ENCODE results near the gene PDCD4.
A peak's percentile ranks its signal among the peaks of the same experiment; 100 is the strongest.

Gene PDCD4

DNA sequence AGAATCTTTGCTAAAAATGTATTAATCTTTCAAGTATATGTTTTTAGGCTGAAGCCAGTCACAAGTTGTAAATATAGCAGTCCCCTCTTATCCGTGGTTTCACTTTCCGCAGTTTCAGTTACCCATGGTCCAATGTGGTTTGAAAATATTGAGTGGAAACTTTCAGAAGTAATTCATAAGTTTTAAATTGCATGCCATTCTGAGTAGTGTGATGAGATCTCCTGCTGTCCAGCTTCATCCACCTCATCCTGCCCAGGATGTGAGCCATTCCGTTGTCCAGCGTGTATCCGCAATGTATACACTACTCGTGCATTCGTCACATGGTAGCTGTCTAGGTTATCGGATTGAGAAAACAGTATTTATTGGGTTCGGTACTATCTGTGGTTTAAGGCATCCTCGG is 12.2 kb downstream of the PDCD4 start:
- H3K27ac ChIP-seq, result no peak overlapping the region
- TF ChIP-seq ZFX (IDR thresholded peaks at IDR 0.05; ENCODE audit: borderline replicate concordance), result no peak

DNA sequence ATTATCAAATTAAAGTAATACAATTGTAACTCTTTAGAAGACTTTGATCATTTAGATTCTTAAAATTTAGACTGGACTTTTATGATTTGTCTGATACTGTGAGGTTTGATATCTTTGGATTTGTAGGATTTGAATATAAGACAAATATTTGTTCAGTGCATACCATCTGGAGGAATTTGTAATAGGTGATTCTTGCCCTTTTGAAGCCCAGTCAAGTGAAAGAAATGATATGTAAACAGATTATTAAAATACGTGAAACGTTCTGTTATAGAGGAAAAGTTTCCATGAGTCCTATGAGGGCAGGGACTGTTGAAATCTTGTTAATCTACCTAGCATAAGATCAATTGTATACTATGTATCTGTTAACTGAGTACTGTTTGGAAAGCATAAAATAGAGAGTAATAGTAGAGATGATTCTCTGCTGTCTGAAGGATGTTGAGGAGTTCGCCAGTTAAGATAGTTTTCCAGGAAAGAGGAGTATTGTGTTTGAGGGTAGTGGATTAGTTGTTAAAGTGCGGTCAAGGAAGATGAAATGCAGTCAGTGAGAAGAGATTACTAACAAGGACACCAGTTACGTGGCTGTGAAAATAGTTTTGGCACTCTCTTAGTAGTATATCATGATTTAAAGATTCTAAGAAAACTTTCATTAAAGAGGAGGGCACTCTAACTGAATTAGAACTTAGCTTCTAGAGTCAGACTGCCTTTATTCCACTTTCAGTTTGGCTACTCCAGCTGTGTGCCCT is 14.4 kb downstream of the PDCD4 start:
- TF ChIP-seq ZFX (IDR thresholded peaks at IDR 0.05; ENCODE audit: borderline replicate concordance), result no peak
- TF ChIP-seq, protein P1, sequence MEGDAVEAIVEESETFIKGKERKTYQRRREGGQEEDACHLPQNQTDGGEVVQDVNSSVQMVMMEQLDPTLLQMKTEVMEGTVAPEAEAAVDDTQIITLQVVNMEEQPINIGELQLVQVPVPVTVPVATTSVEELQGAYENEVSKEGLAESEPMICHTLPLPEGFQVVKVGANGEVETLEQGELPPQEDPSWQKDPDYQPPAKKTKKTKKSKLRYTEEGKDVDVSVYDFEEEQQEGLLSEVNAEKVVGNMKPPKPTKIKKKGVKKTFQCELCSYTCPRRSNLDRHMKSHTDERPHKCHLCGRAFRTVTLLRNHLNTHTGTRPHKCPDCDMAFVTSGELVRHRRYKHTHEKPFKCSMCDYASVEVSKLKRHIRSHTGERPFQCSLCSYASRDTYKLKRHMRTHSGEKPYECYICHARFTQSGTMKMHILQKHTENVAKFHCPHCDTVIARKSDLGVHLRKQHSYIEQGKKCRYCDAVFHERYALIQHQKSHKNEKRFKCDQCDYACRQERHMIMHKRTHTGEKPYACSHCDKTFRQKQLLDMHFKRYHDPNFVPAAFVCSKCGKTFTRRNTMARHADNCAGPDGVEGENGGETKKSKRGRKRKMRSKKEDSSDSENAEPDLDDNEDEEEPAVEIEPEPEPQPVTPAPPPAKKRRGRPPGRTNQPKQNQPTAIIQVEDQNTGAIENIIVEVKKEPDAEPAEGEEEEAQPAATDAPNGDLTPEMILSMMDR (IDR thresholded peaks at IDR 0.05), result no peak
- peak overlapping the region; percentile 22; the same call in 1 of the 2 replicates for H3K27ac ChIP-seq

DNA sequence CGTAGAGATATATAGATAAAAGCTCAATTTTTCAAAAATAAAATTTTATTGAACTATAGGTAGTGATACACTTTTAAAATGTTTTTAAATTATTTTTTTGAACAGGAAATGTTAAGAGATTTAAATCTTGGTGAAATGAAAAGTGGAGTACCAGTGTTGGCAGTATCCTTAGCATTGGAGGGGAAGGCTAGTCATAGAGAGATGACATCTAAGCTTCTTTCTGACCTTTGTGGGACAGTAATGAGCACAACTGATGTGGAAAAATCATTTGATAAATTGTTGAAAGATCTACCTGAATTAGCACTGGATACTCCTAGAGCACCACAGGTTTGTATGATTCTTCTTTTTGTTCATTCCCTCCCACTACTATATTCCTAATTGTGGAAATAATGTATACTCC is 15.8 kb downstream of the PDCD4 start:
- TF ChIP-seq ZFX (IDR thresholded peaks at IDR 0.05; ENCODE audit: borderline replicate concordance), result no peak
- TF ChIP-seq, protein P1 (IDR thresholded peaks at IDR 0.05), result no peak
- H3K27ac ChIP-seq, result no peak overlapping the region

DNA sequence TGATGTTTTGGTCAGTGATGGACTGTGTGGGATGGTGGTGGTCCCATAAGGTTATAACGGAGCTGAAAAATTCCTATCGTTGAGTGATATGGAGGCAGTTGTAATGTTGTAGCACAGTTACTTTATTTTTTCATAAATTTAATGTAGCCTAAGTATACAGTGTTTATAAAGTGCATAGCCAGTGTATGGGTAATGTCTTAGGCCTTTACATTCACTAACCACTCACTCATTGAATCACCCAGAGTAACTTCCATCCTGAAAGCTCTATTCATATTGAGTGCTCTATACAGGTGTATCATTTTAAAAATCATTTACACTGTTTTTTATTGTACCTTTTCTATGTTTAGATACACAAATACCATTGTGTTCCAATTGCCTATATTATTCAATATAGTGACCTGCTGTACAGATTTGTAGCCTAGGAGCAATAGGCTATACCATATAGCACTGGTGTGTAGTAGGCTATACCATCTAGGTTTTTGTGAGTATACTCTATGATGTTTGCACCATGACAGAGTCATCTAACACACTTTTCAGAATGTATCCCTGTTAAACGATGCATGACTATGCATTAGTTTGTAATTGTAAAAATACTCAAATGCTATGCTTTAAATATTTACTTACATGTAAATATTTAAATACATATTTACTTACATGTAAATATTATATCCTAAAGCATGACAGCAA is 21.0 kb downstream of the PDCD4 start:
- H3K27ac ChIP-seq, result no peak overlapping the region
- no peak for TF ChIP-seq ZFX (IDR thresholded peaks at IDR 0.05; ENCODE audit: borderline replicate concordance)
- TF ChIP-seq, protein P1 (IDR thresholded peaks at IDR 0.05), result no peak

DNA sequence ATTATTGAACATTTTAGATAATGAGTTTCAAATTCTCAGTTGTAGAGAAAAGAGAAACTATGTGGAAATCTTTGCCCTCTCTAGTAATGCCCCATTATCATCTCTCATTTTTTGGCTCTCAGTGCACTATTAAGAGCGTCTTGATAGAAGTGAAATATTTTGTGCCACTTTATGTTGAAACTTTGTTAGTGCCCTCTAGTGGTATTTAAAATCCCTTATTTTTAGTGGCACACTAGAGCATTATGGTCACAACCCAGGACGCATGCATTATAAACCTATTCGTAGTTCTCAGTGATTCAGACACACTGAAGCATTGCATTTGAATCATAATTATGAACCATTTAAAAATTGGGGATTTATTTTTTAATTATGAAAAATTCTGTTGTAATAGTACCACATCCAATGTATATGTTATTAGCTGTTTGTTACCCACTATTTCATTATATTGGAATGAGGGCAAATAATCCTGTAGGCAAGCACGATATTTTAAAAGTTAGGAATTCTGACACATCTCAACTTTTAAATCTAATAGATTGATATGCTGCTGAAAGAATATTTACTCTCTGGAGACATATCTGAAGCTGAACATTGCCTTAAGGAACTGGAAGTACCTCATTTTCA is 21.9 kb downstream of the PDCD4 start:
- TF ChIP-seq, protein P1 (IDR thresholded peaks at IDR 0.05), result peak; percentile 76
- TF ChIP-seq ZFX (IDR thresholded peaks at IDR 0.05; ENCODE audit: borderline replicate concordance), result no peak
- H3K27ac ChIP-seq, result no peak overlapping the region

DNA sequence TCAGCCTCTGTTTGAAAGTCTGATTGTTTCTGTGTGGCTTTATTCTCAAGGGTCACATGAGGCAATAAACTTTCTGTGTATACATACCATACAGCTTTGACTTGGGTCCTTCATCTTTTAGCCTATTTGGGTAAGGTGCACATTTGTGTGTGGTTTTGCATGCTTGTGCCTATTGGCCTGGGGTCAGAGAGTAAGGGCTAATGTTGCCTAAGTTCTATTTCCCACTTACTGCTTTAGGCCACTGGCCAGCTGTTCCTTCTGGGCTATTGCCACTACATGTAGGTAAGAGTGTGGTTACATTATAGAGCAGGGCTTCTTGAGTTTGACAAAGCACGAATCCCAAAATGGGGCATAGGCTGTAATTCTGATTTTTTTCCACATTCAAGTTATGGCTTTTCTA is 25.5 kb downstream of the PDCD4 start:
- H3K27ac ChIP-seq, result peak overlapping the region; percentile 23; the same call in 1 of the 2 replicates
- TF ChIP-seq ZFX (IDR thresholded peaks at IDR 0.05; ENCODE audit: borderline replicate concordance), result no peak
- TF ChIP-seq, protein P1 (IDR thresholded peaks at IDR 0.05), result no peak

DNA sequence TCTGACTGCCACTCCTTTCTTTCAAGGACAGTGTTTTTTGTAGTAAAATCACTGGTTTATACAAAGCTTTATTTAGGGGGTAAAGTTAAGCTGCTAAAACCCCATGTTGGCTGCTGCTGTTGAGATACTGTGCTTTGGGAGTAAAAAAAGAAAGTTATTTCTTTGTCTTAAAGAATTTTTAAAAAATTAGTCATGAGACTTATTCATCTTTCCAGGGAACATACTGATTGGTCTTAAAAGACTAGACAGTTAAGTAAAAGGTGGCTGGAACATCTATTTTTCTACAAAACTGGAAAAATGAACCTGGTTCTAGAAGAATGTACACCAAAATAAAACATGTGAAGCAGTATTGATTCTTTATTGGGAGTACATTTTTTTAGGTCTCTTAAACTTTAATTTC is 26.7 kb downstream of the PDCD4 start:
- TF ChIP-seq, protein P1 (IDR thresholded peaks at IDR 0.05), result no peak
- TF ChIP-seq ZFX (IDR thresholded peaks at IDR 0.05; ENCODE audit: borderline replicate concordance), result no peak
- H3K27ac ChIP-seq, result no peak overlapping the region

Data from 22Rv1 (cell line).